HG03045 (cell line): ENCODE results near the gene RHBDF1.
"Not testable (repeated sequence)": the region's sequence is repeated elsewhere in the genome, so short reads cannot be mapped to it uniquely, and the experiment has no call there.

Experiments used
- ATAC-seq: cut with Tn5 transposase; IDR thresholded peaks from one replicate; pipeline ENCODE4 v1.9.1; 2021; ENCODE audit warnings: mild to moderate bottlenecking, moderate library complexity; ENCODE audit not compliant: unreplicated experiment

Gene RHBDF1

GRCh38 chr16:59440-60059 is 12.9 kb downstream of the RHBDF1 start:
- ATAC-seq, result no peak

DNA sequence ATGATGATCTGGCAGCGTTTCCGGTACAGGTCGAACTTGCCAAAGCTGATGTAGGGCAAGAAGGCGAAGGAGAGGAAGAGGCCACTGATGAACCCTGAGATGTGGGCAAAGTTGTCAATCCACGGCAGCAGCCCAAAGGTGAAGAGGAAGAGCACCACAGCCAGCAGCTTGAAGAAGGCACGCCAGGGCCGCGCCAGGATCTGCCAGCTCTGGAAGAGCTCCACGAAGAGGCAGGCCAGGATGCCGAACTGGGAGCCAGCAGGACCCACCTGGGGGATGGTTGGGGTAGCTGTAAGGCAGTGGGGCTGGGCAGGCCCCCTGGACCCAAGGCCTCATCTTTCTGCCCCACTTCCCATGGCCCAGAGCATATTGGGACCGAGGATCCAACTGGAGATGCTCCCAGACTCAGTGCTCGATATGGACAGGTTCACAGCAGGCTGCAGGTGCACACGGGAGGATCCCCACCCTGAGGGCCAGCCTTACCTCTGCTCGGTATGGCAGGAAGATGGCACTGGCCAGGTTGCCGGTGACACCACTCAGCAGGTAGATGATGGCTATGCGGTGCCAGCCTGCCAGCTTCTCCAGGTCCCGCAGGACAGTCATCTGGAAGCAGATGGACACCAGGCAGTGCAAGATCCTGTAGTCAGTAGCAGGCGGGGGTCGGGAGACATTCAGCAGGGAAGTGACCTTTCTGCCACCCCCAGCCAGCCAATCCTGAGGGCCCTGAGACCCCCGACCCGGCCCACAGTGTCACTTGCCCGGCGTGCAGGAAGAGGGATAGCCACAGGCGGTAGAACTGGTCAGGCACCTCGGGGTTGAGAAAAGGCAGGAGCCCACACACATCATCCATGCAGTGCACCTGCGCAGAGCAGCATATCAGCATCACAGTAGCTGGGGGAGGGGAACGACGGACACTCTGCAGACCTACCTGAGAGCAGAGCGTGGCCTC is 13.7 kb downstream of the RHBDF1 start:
- no peak for ATAC-seq

GRCh38 chr16:57711-58110 is 14.7 kb downstream of the RHBDF1 start:
- no peak for ATAC-seq

DNA sequence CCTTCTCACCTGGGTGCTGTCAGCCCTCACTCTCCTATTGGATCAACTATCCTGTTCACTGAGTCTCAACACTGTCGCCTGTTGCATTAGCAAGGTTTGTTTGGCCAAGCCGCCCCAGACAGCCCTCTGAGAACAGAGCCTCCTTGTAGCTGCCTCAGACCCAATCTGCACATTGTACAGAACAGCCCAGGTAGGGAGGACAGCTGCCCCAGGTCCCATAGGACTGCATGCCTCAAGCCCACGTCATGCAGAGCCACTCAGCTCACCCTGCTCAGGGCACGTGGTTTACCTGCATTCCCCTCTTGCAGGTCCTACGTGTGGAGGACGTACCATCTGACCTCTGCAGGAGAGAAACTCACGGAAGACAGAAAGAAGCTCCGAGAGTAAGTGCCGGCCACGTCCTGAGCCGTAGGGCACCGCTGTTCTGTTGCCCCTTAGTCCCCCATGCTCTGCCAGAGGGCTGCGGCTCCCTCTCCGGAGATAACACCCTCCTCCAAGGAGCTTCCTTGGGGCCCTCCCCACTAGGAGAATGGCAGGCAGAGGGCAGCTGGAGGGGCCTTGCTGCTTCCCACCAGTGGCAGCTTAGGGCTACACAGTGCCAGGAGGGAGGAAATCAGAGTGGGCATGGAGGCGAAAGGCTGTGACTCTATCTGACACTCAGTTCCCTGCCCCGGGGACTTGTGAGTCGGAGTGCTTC is 16.1 kb downstream of the RHBDF1 start:
- ATAC-seq, result no peak

- no peak for ATAC-seq
These were observed 16.8 kb downstream of the RHBDF1 start for GRCh38 chr16:55571-56136.

DNA sequence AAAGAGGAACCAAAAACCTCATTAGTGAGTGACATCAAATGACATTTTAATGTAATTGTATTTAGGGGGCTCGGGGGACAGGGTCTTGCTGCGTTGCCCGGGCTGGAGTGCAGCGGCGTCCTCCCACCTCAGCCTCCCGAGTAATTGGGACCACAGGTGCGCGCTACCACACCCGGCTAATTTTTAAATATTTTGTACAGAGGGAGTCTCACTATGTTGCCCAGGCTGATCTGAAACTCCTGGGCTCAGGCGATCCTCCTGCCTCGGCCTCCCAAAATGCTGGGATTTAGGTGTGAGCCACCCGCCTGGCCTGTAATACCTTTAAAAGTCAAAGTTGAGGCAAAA is 18.2 kb downstream of the RHBDF1 start:
- ATAC-seq, result no peak

GRCh38 chr16:53346-54236 is 18.8 kb downstream of the RHBDF1 start, which contains the start of the genes POLR3K and SNRNP25:
POLR3K (minus strand) TSS chr16:53608; CDS start chr16:53586, 22 bp downstream.
SNRNP25 (plus strand) TSS chr16:53828; CDS start chr16:54017, 189 bp downstream.
- ATAC-seq, result peak; percentile 94

DNA sequence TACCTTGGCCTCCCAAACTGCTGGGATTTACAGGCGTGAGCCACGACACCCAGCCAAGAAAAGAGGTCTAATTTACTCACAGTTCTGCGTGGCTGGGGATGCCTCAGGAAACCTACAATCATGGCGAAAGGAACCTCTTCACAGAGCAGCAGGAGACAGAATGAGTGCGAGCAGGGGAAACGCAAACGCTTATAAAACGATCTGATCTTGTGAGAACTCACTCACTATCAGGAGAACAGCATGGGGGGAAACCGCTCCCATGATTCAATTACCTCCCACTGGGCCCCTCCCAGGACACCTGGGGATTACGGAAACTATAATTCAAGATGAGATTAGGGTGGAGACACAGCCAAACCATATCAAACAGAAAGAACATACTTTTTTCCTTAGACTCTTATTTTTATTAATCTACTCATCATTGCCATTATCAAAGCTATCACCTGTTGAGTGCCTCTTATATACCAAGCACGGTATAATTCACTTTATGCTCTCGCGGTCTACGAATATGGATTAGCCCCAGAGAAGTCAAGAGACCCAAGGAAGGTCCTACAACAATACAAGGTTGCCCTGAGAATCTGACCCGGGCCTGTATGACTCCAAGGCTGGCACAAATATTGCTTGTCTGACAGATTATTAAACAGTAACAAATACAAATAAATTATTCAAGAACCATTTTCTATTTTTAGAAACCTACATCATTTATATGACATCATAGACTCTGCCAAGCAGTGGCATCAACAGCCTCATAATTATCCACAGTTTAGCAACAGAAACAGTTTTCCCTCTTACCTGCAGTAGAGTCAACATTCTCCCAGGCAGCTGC is 21.5 kb downstream of the RHBDF1 start:
- no peak for ATAC-seq

DNA sequence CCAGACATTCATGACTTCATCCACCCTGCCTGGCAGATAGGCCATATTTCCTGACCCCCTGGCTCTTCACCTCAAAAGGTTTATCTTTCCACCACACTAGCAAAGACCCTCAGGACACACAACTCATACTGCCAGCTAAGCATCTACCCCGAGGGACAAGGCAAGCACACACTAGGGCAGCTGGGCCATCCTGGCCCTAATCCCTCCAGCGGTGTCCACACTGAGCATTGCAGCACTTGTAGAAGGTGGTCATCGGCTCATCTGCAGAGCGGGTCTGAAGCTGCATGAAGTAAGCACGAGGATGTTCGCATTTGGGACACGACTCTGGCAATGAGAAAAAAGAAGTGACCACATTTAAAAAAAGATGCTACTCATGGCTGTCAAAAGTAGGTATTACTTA is 25.2 kb downstream of the RHBDF1 start:
- ATAC-seq, result no peak

GRCh38 chr16:46510-46909 is 25.9 kb downstream of the RHBDF1 start:
- ATAC-seq, result not testable (repeated sequence)

- ATAC-seq, result no peak
These were observed 27.0 kb downstream of the RHBDF1 start for GRCh38 chr16:45454-45853.

GRCh38 chr16:44655-45054 is 27.8 kb downstream of the RHBDF1 start:
- no peak for ATAC-seq

- ATAC-seq, result no peak
These were observed 29.1 kb downstream of the RHBDF1 start for GRCh38 chr16:43294-43693.

- ATAC-seq, result no peak
These were observed 29.7 kb downstream of the RHBDF1 start for GRCh38 chr16:42691-43090.

GRCh38 chr16:42069-42457 is 30.4 kb downstream of the RHBDF1 start:
- ATAC-seq, result no peak

- no peak for ATAC-seq
These were observed 30.9 kb downstream of the RHBDF1 start for GRCh38 chr16:41439-42068.

DNA sequence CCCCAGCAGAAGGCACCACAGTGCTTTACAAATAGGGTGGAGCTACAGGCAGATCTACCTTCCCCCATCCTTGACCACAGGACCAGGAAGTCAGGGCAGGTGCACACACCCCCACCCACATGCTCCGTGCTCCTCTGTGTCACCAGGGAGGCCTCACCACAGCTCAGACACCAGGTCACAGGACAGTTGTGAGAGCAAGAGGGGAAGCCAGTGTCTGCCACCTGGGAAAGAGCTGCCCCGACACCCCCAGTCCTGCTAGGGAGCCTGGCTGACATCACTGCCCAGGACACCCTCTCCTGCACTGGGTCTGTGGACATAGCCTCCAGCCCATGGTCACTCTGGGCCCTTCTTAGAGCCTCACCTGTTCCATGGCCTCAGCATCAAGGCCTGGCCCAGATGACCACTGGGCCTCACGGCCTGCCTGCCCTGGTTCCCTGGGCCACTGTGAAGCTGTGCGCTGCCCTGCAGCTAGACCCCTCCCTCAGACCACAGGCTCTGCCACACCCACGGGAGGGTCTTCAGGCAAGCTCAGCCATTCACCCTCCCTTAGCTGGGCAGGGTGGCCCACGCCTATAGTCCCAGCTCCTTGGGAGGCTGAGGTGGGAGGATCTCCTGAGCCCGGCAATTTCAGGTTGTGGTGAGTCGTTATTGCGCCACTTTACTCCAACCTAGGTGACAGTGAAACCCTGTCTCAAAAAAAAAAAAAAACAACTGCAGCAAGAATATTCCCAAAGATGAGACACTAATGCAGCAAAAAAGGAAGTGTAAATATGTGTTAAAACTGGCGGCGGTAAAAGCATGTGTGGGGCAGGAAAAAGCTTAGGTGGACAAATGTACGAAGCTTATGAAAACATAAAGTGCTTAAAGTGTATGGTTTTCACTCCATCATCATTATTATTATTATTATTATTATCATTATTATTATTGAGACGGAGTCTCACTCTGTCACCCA is 33.2 kb downstream of the RHBDF1 start:
- ATAC-seq, result peak; percentile 73

DNA sequence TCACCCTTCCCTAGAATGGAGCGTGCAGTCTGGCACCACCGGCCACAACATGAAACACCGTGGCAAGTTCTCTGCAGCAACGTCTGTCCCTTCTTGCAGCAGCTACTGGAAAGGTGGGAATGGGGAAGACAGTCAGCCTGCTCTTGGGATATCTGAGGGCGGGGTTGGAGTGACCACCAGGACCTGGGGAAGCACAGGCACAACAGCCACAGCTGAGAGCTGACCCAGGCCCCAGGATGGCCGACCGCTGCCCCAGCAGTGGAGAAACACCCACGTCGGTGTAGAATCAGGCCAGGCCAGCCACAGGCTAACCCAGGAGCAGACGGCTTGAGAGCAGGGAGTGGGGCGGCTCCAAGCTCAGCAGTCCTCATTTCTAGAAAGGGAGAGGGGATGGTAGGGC is 34.2 kb downstream of the RHBDF1 start:
- not testable (repeated sequence) for ATAC-seq
